HG02884 (cell line): Measurements from ENCODE around the gene IFT88.

Source experiments
- ATAC-seq: cut with Tn5 transposase; IDR thresholded peaks from one replicate; pipeline ENCODE4 v1.9.1; 2021; ENCODE audit warnings: mild to moderate bottlenecking, moderate library complexity; ENCODE audit not compliant: unreplicated experiment

IFT88 gene

DNA sequence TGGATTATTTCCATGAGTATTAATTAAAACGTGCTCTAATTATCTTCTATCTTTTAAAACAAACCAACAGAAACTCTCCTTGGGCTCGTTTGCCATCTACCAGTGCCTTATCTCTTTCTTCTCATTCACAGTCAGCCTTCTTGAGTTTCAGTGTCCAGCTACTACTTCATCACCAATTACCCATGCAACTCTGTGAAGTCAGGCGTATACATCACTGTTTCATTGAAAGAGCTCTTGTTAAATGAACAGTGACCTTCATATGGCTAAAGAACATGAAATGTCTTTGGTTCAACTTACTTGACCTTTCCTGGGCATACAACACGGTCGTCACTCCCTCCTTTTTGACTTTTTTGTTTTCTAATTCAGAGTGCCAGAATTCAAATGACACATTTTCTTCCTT is 5.2 kb upstream of the IFT88 start:
- no peak for ATAC-seq

GRCh38 chr13:20565115-20565736 is 1.7 kb upstream of the IFT88 start:
- ATAC-seq, result no peak

DNA sequence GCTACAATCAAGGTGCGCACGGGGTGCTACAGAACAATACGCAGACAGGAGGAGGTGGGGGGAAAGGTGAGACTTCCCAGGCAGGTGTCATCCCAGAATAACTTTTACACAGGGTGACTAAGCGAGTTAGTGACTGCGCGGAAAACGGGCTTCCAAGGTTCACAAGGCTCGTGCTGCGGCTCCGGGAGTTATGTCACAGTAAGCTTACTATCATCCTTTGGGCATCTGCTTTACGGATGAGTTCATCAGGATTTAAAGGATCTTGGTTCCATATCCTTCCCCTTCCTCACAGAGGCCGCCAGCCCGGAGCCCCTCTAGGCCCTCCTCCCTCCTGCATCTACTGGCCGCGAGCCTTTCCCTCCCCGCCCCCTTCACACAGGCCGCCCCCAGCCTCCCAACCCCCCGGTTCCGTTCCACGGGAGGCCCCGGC is 474 bp upstream of the IFT88 start:
- ATAC-seq, result peak; percentile 36

DNA sequence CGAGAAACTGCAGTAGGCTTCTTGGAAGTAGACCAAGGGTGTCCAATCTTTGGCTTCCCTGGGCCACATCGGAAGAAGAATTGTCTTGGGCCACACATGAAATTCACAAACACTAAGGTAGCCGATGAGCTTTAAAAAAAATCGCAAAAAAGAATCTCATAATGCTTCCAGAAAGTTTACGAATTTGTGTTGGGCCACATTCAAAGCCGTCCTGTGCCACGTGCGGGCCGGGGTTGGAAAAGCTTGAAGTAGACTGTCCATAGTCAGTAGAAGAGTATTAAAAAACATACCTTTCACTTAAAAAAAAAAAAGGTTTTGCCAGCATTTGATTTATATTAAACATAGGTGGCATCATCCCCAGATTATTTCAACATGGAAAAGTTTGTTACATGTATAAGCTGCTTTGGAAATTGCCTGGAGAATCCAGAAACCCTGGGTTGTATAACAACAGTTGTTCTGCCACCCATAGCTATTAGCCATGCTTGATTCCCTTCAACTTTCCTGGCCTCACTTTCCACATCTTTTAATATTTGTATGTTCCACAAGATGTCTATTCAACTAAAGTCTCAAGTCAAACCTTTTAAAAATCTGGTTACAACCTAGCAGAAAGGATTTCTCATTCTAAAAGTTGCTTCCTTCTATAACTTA is 1.0 kb downstream of the IFT88 start:
- no peak for ATAC-seq

GRCh38 chr13:20570517-20570916 is 3.6 kb downstream of the IFT88 start:
- no peak for ATAC-seq

- ATAC-seq, result no peak
Measured at GRCh38 chr13:20571676-20572075, 4.7 kb downstream of the IFT88 start.

GRCh38 chr13:20573186-20573585 is 6.2 kb downstream of the IFT88 start:
- no peak for ATAC-seq

DNA sequence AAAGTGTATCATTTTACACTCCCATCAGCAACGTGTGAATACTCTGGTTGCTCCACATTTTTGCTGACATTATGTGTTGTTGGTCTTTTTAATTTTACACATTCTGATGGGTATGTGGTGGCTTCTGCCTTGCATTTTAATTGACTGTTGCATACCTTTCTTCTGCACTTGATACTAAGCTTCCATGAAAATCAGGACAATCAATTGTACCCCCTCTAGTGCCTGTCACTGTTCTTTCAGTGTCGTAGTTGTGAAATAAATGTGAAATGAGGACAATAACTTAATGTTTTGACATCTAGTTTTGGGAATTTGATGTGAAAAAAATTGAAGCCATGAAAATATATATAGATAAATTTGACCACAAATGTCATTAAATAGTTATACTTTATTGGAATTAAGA is 6.7 kb downstream of the IFT88 start:
- no peak for ATAC-seq

DNA sequence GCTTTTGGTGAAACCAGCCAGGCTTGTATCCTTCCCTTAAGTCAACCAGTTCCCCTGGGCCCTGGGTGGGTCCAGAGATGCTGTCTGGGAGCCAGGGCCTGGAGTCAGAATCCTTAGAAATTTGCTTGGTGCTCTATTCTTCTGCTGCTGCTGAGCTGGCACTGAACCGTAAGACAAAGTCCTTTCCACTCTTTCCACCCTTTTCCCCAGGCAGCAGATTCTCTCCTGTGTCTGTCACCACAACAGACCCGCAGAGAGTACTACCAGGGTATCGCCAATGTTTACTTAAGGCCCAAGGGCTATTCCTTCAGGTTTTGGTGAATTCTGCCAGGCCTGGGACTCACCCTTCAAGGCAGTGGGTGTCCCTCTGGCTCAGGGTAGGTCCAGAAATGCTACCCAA is 12.2 kb downstream of the IFT88 start:
- no peak for ATAC-seq

GRCh38 chr13:20580257-20580656 is 13.3 kb downstream of the IFT88 start:
- ATAC-seq, result no peak

DNA sequence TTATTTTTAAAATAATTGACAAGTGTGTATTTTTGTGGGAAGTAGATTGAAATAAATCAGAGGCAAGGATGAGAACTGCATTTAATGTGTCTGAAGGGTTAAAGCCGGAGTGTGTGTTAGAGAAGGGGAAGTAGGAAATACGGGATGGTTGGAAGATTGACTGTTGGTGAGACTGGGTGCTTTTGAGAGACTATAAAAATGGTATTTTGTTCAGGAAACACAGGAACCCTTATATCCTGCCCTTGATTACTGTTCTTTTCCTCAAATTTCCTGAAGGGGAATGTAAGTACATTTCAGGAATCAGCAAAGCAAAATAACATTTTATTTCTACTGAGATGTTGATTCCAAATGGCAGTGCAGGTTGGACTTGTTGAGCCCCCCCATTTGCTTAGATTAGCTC is 15.1 kb downstream of the IFT88 start:
- ATAC-seq, result no peak

DNA sequence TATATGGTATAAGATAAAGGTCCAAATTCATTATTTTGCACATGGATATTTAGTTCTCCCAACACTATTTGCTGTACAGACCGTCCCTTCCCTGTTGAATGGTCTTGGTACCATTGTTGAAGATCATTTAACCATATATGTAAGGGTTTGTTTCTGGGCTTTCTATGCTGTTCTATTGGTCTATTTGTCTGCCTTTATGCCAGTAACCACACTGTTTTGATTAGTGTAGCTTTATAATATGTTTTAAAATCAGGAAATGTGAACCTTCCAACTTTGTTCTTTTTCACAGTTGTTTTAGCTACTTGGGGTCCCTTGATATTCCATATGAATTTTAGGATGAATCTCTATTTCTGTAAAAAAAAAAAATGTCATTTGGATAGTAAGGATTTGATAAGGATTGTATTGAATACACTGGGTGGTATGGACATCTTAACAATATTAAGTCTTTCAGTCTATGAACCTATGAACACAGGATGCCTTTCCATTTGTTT is 16.9 kb downstream of the IFT88 start:
- no peak for ATAC-seq

GRCh38 chr13:20585371-20585770 is 18.4 kb downstream of the IFT88 start:
- no peak for ATAC-seq

GRCh38 chr13:20588529-20589110 is 21.7 kb downstream of the IFT88 start:
- ATAC-seq, result no peak

- no peak for ATAC-seq
Measured at GRCh38 chr13:20590561-20590960, 23.6 kb downstream of the IFT88 start.

GRCh38 chr13:20592606-20593005 is 25.6 kb downstream of the IFT88 start:
- ATAC-seq, result no peak

DNA sequence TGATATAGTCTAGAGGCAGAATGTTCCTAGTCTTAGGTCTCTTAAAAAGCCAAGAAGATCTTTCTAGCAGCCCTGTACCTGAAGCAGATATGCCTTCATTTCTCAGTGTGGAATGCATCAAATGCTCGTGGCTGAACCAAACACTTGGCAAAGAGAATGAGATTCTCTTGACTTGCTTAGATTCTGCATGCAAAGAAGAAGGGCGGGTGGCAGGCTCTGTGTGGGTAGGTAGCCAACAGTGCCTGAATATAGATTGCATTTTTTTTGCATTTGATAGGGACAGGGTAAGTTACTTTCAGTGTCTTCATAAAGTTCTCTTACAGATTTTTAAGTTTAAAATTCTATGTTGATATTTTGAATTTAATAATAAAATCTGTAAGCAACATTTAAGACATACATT is 27.3 kb downstream of the IFT88 start:
- no peak for ATAC-seq

GRCh38 chr13:20607015-20607414 is 40.1 kb downstream of the IFT88 start:
- no peak for ATAC-seq

DNA sequence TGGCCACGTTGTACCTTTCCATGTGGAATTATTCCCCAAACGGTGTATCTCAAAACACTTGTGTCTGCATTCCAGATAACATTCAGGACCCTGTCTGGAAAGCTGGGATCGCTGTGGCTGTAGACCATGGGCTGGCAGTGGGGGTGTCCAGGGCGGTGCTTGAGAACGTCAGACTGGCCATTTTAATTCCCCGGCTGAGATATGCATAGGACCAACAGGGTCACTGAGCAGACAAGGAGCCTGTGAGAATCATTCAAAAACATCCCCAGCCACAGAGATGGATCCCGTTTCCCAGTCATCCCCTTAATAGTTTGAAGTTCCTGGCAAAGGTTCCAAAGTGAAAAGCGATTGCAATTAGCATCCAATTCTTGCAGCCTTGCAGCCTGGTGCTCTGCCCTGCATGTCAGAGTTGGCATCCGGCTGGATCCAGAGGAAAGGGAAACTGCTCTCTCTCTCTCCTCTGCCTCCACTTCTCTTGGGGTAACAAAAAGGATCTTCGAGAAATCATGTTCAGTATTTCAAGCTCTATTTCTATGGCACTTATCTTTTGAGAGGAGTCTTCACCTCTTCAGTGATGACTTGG is 41.6 kb downstream of the IFT88 start:
- no peak for ATAC-seq

GRCh38 chr13:20609145-20609544 is 42.2 kb downstream of the IFT88 start:
- ATAC-seq, result no peak

DNA sequence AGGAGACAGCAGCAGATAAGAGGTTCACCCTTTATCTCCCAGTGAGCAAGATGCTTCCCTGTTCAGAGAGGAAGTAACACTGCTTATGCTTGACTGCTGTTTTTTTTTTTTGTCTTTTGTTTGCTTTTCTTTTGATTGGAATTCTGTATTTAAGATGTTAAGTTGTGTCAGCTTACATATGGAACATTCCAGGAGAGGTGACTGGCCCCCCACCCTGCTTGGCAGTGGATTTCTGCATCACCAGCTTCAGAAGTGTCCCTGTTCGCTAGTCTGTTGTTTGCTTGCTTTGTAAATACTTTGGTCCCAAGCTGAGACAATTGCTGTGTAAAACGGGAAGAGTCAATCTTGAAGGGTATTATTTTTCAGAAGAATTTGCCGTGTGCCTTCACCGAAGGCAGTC is 43.0 kb downstream of the IFT88 start:
- ATAC-seq, result no peak
